NT2/D1 (cell line): ENCODE data around the gene FBXW8.

Experiments
- SUZ12 ChIP-seq: IDR thresholded peaks from 2 replicates; pipeline ENCODE4 v1.6.1; 2011; ENCODE audit not compliant: insufficient read length, insufficient read depth; ENCODE audit errors: extremely low read depth
- YY1 ChIP-seq: IDR thresholded peaks from 2 replicates; pipeline ENCODE4 v1.6.1; 2011; ENCODE audit not compliant: insufficient read length, insufficient read depth

- TF ChIP-seq SUZ12 (no peak), YY1 (no peak)
Measured at GRCh38 chr12:116915326-116915725, 4.6 kb downstream of the FBXW8 start.
